Breast epithelium (tissue), 4 donors: ENCODE measurements around the gene MAML3. TPM values are rescaled to one million over a fixed set of nuclear protein-coding genes. Genes with fewer than 3 reads are reported as not detected.

Experiments used
- DNase-seq, 2 donors: peaks; one replicate each; pipeline ENCODE4 v3.0.0-alpha.2; 2019; ENCODE audit warnings: low spot score in 2 of 2
- H3K27ac ChIP-seq, 2 donors: fragments of 200-600 bp; sonication (generic) in 1 of 2; one replicate each; pipeline ENCODE4 v1.5.1; 2016 to 2019; ENCODE audit warnings: mild to moderate bottlenecking in 1 of 2
- H3K27me3 ChIP-seq, 2 donors: fragments of 200-600 bp; sonication (generic) in 1 of 2; one replicate each; pipeline versions ENCODE4 v1.5.1 to v1.6.0; 2017 to 2019; ENCODE audit warnings: control low read depth in 1 of 2, mild to moderate bottlenecking in 1 of 2
- H3K36me3 ChIP-seq: fragments of 200-600 bp; one replicate; pipeline ENCODE4 v1.5.1; 2019
- H3K4me1 ChIP-seq, 2 donors: fragments of 200-600 bp; sonication (generic); one replicate each; pipeline ENCODE4 v1.5.1; 2016 to 2019; ENCODE audit warnings: control low read depth in 1 of 2
- H3K4me3 ChIP-seq, 3 donors: fragments of 200-600 bp; sonication (generic); 1 replicate in 2 of 3; 2 replicates in 1 of 3; pipeline ENCODE4 v1.5.1; 2016 to 2019; ENCODE audit warnings: mild to moderate bottlenecking in 3 of 3, moderate library complexity in 2 of 3
- H3K9me3 ChIP-seq, 2 donors: fragments of 200-600 bp; sonication (generic) in 1 of 2; one replicate each; pipeline ENCODE4 v1.5.1; 2016 to 2019; ENCODE audit warnings: control low read depth in 1 of 2
- CTCF ChIP-seq, 3 donors: fragments of 450-650 bp; IDR thresholded peaks; one replicate each; pipeline ENCODE4 v1.5.1; 2016 to 2017; ENCODE audit warnings: antibody characterized with exemption in 3 of 3, mild to moderate bottlenecking in 3 of 3, moderate library complexity in 3 of 3
- POLR2A ChIP-seq: fragments of 450-650 bp; IDR thresholded peaks from one replicate; pipeline ENCODE4 v1.6.1; 2016; ENCODE audit warnings: antibody characterized with exemption, mild to moderate bottlenecking, moderate library complexity
- POLR2AphosphoS5 ChIP-seq, 3 donors: sonication (generic); formaldehyde crosslinking; IDR thresholded peaks; one replicate each; pipeline ENCODE4 v1.6.1; 2017; ENCODE audit warnings: antibody characterized with exemption in 3 of 3
- intact Hi-C: fragments of 100-400 bp; cut with DNase I; formaldehyde crosslinking; loops from one replicate; pipeline ENCODE4 v1.15.1; 2023; ENCODE audit warnings: low total_unique reads
- total RNA-seq, 3 donors: library from RNA; depleted of rRNA; stranded (reverse); fragments of >200 nt; gene quantifications; one replicate each; pipeline ENCODE4 v1.1.0, GENCODE V29; 2016

The MAML3 gene
- total RNA-seq, 3 donors from 2014 or later = 5.0 to 16.8 (median 11.1) TPM

- Histone ChIP-seq H3K4me3 (no peak overlapping the region), H3K27me3 (no peaks in the 10 kb centered on the region), H3K9me3 (no peaks in the 10 kb centered on the region), H3K36me3 (no peaks in the 10 kb centered on the region), H3K4me1 (peaks cover 6 to 7% of the 10 kb centered on the region in 2 donors), H3K27ac (no peak overlapping the region)
- intact Hi-C loops = no loop called here
- DNase-seq = no peak
- TF ChIP-seq POLR2A = no peak
- TF ChIP-seq POLR2AphosphoS5 (IDR thresholded peaks at IDR 0.05) = no peak
- no peak for TF ChIP-seq CTCF (IDR thresholded peaks at IDR 0.05)
Observed at GRCh38 chr4:139745111-139745639, 408.8 kb downstream of the MAML3 start.

GRCh38 chr4:139744232-139744631, 409.8 kb downstream of the MAML3 start:
- intact Hi-C loops = no loop called here
- H3K9me3 ChIP-seq = no peaks in the 10 kb centered on the region
- H3K27ac ChIP-seq = no peak overlapping the region
- H3K4me1 ChIP-seq = peaks cover 6 to 7% of the 10 kb centered on the region in 2 donors
- no peak for TF ChIP-seq POLR2A
- no peak for TF ChIP-seq POLR2AphosphoS5 (IDR thresholded peaks at IDR 0.05)
- TF ChIP-seq CTCF (IDR thresholded peaks at IDR 0.05) = no peak
- no peaks in the 10 kb centered on the region for H3K36me3 ChIP-seq
- no peak overlapping the region for H3K4me3 ChIP-seq
- DNase-seq = no peak
- H3K27me3 ChIP-seq = no peaks in the 10 kb centered on the region

GRCh38 chr4:139743027-139743426, 411.0 kb downstream of the MAML3 start:
- Histone ChIP-seq H3K27me3 (no peaks in the 10 kb centered on the region), H3K4me3 (no peak overlapping the region), H3K27ac (no peak overlapping the region), H3K4me1 (peaks cover 6 to 7% of the 10 kb centered on the region in 2 donors), H3K36me3 (no peaks in the 10 kb centered on the region), H3K9me3 (no peaks in the 10 kb centered on the region)
- intact Hi-C loops = no loop called here
- no peak for DNase-seq
- no peak for TF ChIP-seq CTCF (IDR thresholded peaks at IDR 0.05)
- TF ChIP-seq POLR2AphosphoS5 (IDR thresholded peaks at IDR 0.05) = no peak
- no peak for TF ChIP-seq POLR2A

GRCh38 chr4:139740531-139741041, 413.4 kb downstream of the MAML3 start:
- no peaks in the 10 kb centered on the region for H3K27me3 ChIP-seq
- H3K27ac ChIP-seq = peak overlapping the region; percentile 69 to 95
- peak overlapping the region in 2 of 3 donors; percentile 1 to 35 for H3K4me3 ChIP-seq
- DNase-seq = peak; percentile 36 to 64
- intact Hi-C loops = no loop called here
- H3K4me1 ChIP-seq = peaks cover 6 to 7% of the 10 kb centered on the region in 2 donors
- TF ChIP-seq POLR2AphosphoS5 (IDR thresholded peaks at IDR 0.05) = peak; percentile 41 to 79 (median 42)
- no peak for TF ChIP-seq CTCF (IDR thresholded peaks at IDR 0.05)
- TF ChIP-seq POLR2A = no peak
- no peaks in the 10 kb centered on the region for H3K36me3 ChIP-seq
- H3K9me3 ChIP-seq = no peaks in the 10 kb centered on the region

- no peak for TF ChIP-seq POLR2AphosphoS5 (IDR thresholded peaks at IDR 0.05)
- no peak for TF ChIP-seq POLR2A
- Histone ChIP-seq H3K4me1 (peaks cover 6 to 7% of the 10 kb centered on the region in 2 donors), H3K4me3 (peak overlapping the region in 1 of 3 donors; percentile 35), H3K27ac (peak overlapping the region; percentile 69 to 95), H3K27me3 (no peaks in the 10 kb centered on the region), H3K36me3 (no peaks in the 10 kb centered on the region), H3K9me3 (no peaks in the 10 kb centered on the region)
- intact Hi-C loops = no loop called here
- DNase-seq = no peak
Observed at GRCh38 chr4:139740121-139740520, 413.9 kb downstream of the MAML3 start.
